22Rv1 (cell line): ENCODE measurements around the gene HOXB1.

Experiments
- CTCF ChIP-seq: fragments of 450-650 bp; IDR thresholded peaks from 2 replicates; pipeline ENCODE4 v1.5.1; 2017; ENCODE audit warnings: mild to moderate bottlenecking
- ZFX ChIP-seq: fragments of 450-650 bp; IDR thresholded peaks from 2 replicates; pipeline ENCODE4 v1.6.1; 2017; ENCODE audit warnings: antibody characterized with exemption, borderline replicate concordance

DNA sequence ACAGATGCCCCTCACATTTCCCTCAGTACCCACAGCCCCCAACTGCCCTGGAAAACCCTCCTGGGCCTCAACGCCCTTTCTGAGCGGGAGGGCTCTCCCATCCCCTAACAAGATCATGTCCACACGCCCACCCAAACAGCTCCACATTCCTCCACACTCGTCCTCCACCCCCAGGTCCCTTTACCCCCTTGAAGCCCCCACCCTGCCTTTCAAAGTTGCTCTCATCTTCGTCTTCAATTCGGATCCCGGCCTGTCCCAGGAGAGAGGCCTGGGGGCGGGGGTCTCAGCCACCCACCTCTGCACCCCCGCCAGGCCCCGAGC lies 33.0 kb upstream of the HOXB1 start:
- no peak for TF ChIP-seq CTCF
- TF ChIP-seq ZFX = no peak
